Measurements from ENCODE around the gene ATP13A3.

- TF ChIP-seq, protein P1, sequence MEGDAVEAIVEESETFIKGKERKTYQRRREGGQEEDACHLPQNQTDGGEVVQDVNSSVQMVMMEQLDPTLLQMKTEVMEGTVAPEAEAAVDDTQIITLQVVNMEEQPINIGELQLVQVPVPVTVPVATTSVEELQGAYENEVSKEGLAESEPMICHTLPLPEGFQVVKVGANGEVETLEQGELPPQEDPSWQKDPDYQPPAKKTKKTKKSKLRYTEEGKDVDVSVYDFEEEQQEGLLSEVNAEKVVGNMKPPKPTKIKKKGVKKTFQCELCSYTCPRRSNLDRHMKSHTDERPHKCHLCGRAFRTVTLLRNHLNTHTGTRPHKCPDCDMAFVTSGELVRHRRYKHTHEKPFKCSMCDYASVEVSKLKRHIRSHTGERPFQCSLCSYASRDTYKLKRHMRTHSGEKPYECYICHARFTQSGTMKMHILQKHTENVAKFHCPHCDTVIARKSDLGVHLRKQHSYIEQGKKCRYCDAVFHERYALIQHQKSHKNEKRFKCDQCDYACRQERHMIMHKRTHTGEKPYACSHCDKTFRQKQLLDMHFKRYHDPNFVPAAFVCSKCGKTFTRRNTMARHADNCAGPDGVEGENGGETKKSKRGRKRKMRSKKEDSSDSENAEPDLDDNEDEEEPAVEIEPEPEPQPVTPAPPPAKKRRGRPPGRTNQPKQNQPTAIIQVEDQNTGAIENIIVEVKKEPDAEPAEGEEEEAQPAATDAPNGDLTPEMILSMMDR (conservative IDR thresholded peaks at IDR 0.05; ENCODE audit: low read depth, low read length), result no peak
- TF ChIP-seq EZH2 (IDR thresholded peaks at IDR 0.05; ENCODE audit: borderline replicate concordance, low read depth, low read length, poor library complexity, severe bottlenecking), result no peak
These were observed 103.9 kb downstream of the ATP13A3 start for GRCh38 chr3:194382892-194383223.
